Mesodermal cell (in vitro differentiated cells): ENCODE data around the gene KLF13.
A peak's percentile ranks its signal among the peaks of the same experiment; 100 is the strongest.

Experiments used
- H3K27ac ChIP-seq: 2 replicates; pipeline ENCODE4 v1.7.0; 2013; ENCODE audit warnings: mild to moderate bottlenecking, low read depth, low read length, moderate library complexity; ENCODE audit not compliant: severe bottlenecking
- H3K36me3 ChIP-seq: 2 replicates; pipeline ENCODE4 v1.7.1; 2013; ENCODE audit warnings: mild to moderate bottlenecking, low read length, moderate library complexity; ENCODE audit not compliant: control insufficient read depth, insufficient read depth
- H3K4me1 ChIP-seq: one replicate; pipeline ENCODE4 v1.7.1; 2013; ENCODE audit warnings: mild to moderate bottlenecking, low read length; ENCODE audit not compliant: insufficient read depth, control insufficient read depth, poor library complexity, severe bottlenecking
- H3K4me3 ChIP-seq: 2 replicates; pipeline ENCODE4 v1.7.0; 2013; ENCODE audit warnings: low read length, control low read depth, mild to moderate bottlenecking; ENCODE audit not compliant: insufficient read depth, poor library complexity, severe bottlenecking; ENCODE audit errors: extremely low read depth
- H3K9me3 ChIP-seq: 2 replicates; pipeline ENCODE4 v1.7.1; 2013; ENCODE audit warnings: mild to moderate bottlenecking, low read length, moderate library complexity; ENCODE audit not compliant: control insufficient read depth
- WGBS, 2 experiments: methylation state at CpG; one replicate each; pipeline ENCODE4 v1.1.5; 2013; ENCODE audit warnings: missing lambda C conversion rate in 2 of 2; ENCODE audit not compliant: insufficient coverage in 2 of 2; 5-methylcytosine and 5-hydroxymethylcytosine counted together

The KLF13 gene

DNA sequence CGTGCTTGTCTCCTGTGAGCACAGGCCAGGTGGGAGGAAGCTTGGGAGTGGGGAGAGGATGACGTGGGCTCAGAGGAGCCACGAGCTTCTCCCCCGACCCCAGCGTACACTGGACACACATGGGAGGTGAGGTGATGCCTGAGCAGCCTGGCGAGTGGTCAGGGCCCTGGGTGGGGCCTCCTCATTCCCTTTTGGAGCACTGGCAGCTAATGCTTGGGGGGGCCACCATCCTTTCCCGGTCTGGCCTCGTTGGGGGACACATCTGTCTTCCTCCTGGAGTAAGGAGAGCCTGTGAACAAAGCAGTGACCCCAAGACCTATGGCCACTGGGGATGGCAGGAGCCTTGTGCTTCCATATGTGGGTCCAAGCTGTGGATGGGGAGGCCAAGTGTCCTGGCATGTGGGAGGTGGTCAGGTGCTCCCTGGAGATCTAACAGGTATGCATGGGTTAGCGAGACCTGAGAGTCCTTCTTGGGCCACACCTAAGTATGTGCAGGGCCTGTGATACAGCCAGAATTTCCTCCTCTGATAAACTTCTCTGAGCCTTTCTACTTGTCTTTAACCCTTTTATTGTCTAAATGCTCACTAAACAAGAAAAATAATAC is 9.5 kb downstream of the KLF13 start:
- H3K27ac ChIP-seq, result no peak overlapping the region
- peaks cover 22% of the 10 kb centered on the region for H3K4me1 ChIP-seq
- 94 to 98% methylated on average over 8 to 9 of the region's 9 CpGs for WGBS, 2 experiments
- H3K36me3 ChIP-seq, result peaks cover 11% of the 10 kb centered on the region
- no peaks in the 10 kb centered on the region for H3K9me3 ChIP-seq
- H3K4me3 ChIP-seq, result no peak overlapping the region

DNA sequence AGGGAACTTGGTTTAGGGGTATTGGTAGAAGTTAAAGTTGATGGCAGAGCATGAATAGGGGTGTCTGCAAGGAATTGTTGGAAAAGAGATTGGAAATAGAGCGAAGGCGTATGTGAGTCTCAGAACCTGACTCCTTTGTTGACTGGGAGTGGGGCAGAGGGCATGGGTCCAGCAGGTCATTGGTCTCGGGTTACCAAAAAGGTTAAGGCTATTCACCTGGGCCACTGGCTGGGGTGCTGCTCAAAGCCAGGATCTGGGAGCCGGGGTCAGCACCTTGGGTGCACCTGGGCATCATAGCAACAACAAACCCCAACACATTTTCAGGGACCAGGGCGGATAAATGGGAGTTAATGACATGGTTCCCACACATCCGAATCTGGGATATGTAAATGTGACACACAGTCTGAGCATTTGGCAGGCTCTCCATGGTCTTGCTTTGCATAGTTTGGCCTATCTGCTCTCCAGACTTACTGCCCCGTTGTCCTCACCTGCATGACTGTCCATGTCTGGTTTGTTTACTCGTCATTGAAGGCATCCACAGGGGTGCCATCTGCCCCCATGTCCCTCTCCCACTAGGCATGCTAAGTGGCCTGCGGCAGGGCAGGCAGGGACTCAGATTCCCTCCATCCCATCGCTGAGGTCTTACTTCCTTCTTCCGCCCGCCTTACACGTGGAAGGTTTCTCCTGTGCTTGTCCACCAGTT is 10.1 kb downstream of the KLF13 start:
- no peak overlapping the region for H3K27ac ChIP-seq
- WGBS, 2 experiments, result 88 to 89% methylated on average over 10 to 11 of the region's 13 CpGs

DNA sequence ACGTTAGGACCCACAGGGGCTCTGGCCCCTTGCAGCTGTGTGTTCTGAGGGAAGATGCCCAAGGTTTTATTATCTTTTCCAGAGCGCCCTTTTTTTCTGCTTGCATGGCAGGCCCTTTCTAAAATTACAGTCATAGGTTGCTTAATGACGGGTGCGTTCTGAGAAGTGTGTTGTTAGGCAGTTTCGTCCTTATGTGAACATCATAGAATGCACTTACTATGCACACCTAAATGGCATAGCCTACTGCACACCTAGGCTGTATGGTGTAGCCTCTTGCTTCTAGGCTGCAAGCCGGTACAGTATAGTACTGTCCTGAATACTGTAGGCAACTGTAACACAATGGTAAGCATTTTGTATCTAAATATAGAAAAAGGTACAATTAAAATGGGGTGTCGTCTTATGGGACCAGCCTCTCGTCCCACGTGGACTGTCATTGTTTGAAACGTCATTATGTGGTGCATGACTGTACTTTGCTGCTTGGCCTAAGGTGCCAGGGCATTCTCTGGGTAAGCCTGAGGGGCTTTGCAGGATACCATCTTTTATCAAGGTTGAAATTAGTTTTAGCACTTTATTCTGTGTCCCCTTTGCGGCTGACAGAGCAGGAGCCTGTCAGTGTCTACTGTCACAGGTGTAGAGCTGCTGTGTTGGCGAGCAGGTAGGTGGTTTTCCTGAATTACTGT is 10.9 kb downstream of the KLF13 start:
- Histone ChIP-seq H3K4me3 (no peak overlapping the region), H3K27ac (no peak overlapping the region), H3K36me3 (peaks cover 10% of the 10 kb centered on the region), H3K9me3 (no peaks in the 10 kb centered on the region), H3K4me1 (peaks cover 24% of the 10 kb centered on the region)
- 94% methylated on average over 6 to 11 of the region's 12 CpGs for WGBS, 2 experiments

More for the DNA sequence above, 10.1 kb downstream of the KLF13 start:
- H3K9me3 ChIP-seq, result no peaks in the 10 kb centered on the region
- H3K4me3 ChIP-seq, result no peak overlapping the region
- peaks cover 10% of the 10 kb centered on the region for H3K36me3 ChIP-seq
- H3K4me1 ChIP-seq, result peaks cover 23% of the 10 kb centered on the region

DNA sequence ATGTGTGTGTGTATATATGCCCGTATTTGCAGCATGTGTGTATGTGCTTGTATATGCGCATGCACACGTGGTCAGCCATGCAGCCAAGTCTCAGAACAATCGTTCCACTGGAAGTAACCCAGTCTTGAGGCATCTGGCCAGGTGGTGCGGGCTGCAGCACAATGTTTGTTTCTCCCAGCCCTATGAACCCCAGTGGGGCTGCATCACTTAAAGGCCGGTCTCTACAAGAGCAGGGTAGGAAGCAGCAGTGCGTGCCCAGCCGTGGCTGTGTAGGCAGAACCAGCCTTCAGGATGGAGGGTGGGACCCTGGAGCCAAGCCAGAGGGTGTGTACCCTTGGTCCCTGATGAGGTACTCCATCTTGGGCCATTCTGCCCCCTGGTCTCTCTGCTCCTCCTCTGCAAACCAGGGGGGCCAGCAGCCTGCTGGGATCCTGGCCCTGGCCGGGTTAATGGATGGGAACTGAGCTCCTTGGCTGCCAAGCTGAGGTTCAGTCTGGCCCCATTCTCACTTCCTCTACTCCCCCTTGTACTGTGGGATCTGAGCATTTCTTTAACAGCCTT is 11.8 kb downstream of the KLF13 start:
- peaks cover 10% of the 10 kb centered on the region for H3K36me3 ChIP-seq
- no peak overlapping the region for H3K4me3 ChIP-seq
- H3K27ac ChIP-seq, result peak overlapping the region; percentile 36
- WGBS, 2 experiments, result 95 to 97% methylated on average over 8 to 9 of the region's 9 CpGs
- H3K4me1 ChIP-seq, result peaks cover 29% of the 10 kb centered on the region
- no peaks in the 10 kb centered on the region for H3K9me3 ChIP-seq

DNA sequence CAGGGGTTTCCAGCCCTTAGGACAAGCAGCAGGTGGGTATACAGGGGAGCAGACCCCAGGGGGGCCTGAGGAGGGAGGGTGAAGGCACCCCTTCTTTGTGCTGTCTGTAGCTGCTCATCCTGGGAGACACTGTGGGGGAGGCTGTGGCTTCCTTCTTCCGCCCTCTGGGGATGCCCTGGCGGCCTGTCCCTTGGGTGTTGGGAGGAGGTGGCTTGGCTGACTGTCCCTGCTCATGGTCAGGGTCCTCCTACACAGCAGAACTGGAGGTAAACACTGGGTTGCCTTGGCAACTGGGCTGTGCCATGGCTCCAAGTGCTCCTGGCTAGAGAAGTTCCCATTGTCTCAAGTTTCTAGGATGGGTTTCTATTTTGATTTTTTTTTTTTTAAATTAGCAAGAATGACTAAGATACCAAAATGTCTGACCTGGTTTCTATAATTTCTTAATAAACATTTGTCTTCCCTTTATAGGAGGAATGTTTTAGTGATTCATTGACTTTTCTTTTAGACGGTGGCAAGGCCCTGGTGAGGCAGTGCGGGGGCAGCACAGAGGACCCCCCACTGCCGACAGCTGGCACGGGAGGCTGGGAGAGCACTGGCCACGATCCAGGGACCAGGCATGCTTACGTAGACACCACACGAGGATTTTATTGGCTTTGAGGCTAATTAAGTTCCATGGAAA is 12.4 kb downstream of the KLF13 start:
- 91 to 97% methylated on average over 7 to 8 of the region's 9 CpGs for WGBS, 2 experiments
- H3K4me3 ChIP-seq, result no peak overlapping the region
- H3K9me3 ChIP-seq, result no peaks in the 10 kb centered on the region
- peak overlapping the region; percentile 36 for H3K27ac ChIP-seq
- peaks cover 10% of the 10 kb centered on the region for H3K36me3 ChIP-seq
- H3K4me1 ChIP-seq, result peaks cover 29% of the 10 kb centered on the region

DNA sequence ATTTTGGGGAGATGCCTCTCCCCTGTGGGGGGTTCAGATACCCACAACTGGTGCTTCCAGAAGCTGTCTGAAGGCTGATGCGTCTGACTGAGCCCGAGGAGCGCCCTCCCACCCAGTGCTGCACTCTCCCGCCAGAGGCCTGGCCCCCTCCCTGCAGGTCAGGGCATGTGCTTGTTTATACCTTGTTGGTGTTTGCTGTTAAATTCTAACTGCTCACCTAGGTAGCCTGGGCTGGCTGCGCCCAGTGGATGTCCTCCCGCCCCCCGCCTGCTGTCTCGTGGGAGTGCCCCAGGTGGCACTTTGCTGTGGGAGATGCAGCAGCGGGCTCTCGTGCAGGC is 12.9 kb downstream of the KLF13 start:
- H3K9me3 ChIP-seq, result no peaks in the 10 kb centered on the region
- 93 to 100% methylated on average over 4 to 9 of the region's 10 CpGs for WGBS, 2 experiments
- no peak overlapping the region for H3K4me3 ChIP-seq
- peaks cover 29% of the 10 kb centered on the region for H3K4me1 ChIP-seq
- H3K27ac ChIP-seq, result no peak overlapping the region
- peaks cover 10% of the 10 kb centered on the region for H3K36me3 ChIP-seq

DNA sequence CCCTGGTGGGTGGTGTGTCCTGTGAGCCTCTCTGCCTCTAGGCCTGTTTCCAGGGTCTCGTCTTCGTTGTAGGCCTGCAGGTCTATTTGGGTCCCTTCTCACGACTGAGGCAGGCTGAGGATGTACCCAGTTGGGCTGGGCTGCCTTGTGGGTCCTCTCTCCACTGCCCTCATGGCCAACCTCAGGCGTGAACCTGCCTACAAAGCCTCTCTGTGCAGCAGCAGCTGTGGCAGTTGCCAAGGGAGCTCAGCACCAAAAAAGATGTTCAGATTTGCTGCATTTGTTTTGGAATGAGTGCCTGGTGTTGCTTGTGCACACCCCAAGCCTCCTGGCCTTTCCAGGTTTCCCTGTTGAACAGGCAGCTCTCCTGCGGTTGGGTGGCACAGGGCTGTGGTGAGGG is 13.4 kb downstream of the KLF13 start:
- peaks cover 10% of the 10 kb centered on the region for H3K36me3 ChIP-seq
- H3K4me1 ChIP-seq, result peaks cover 33% of the 10 kb centered on the region
- H3K4me3 ChIP-seq, result no peak overlapping the region
- H3K9me3 ChIP-seq, result no peaks in the 10 kb centered on the region
- 93 to 100% methylated on average over 3 to 5 of the region's 5 CpGs for WGBS, 2 experiments
- no peak overlapping the region for H3K27ac ChIP-seq

DNA sequence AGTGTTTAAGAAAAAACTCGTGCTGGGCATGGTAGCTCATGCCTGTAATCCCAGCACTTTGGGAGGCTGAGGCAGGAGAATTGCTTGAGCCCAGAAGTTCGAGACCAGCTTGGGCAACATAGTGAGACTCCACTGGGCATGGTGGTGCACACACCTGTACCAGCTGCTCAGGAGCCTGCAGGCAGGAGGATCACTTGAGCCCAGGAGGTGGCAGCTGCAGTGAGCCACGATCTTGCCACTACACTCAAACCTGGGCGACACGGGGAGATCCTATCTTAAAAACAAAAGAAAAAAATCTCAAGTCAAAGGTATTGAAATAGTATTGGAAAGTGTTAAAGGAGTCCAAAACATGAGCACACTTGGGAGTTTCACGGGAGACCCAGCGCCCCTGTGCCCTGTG is 14.0 kb downstream of the KLF13 start:
- 96 to 99% methylated on average over 4 of the region's 7 CpGs for WGBS, 2 experiments

DNA sequence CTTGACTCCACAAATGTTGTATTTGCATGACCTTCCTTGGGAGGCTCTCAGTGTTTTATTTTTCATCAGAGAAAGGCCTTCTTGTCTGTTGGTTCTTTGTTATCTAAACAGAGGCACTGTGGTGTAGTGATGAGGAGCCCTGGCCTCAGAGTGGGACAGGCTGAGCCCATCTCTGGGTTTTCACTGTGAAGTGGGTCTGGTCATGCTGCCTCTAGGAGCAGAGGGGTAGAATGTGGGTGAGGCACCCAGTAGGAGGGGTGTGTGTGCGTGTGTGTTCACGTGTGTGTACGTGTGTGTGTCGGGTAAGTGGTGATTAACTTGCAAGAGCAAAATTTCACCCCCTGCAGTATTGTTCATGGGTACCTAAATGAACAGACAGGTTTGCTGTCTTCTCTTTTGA is 14.4 kb downstream of the KLF13 start:
- peaks cover 42% of the 10 kb centered on the region for H3K4me1 ChIP-seq
- H3K36me3 ChIP-seq, result peaks cover 10% of the 10 kb centered on the region
- no peak overlapping the region for H3K27ac ChIP-seq
- H3K9me3 ChIP-seq, result no peaks in the 10 kb centered on the region
- WGBS, 2 experiments, result 100% methylated on average over 4 of the region's 4 CpGs; no CpG with 5 or more reads in 1 of the 2 experiments
- H3K4me3 ChIP-seq, result no peak overlapping the region

More for the DNA sequence above, 14.0 kb downstream of the KLF13 start:
- Histone ChIP-seq H3K9me3 (no peaks in the 10 kb centered on the region), H3K36me3 (peaks cover 10% of the 10 kb centered on the region), H3K27ac (no peak overlapping the region), H3K4me1 (peaks cover 38% of the 10 kb centered on the region), H3K4me3 (no peak overlapping the region)

DNA sequence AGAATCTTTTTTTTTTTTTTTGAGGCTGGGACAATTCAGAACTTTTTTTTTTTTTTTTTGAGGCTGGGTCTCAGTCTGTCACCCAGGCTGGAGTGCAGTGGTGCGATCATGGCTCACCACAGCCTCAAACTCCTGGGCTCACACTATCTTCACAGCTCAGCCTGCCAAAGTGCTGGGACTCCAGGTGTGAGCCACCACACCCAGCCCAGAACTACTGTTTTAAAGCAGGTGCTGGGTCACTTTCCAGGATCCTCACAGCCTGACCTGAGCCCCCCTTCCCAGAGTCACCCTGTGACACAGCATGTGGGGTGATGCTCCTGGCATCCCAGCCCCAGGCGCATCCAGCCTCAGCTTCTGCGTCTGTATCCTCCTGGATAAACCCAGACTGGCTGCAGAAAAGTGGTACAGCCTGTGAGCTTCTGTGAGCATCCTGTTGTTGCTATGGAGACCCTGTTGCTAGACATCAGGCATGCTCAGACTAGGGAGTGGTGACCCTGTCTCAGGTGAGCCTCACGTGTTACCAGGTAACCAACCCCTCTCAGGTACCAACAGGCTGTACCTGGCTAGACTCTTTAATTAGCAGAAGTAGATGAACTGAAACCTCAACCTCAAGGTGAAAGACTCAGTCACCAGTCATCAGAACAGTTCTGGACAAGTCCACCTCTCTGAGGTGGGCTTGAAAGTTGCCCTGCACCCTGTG is 15.0 kb downstream of the KLF13 start:
- Histone ChIP-seq H3K9me3 (no peaks in the 10 kb centered on the region), H3K4me3 (no peak overlapping the region), H3K4me1 (peaks cover 42% of the 10 kb centered on the region), H3K27ac (no peak overlapping the region), H3K36me3 (peaks cover 10% of the 10 kb centered on the region)
- WGBS, 2 experiments, result 100% methylated on average over 1 to 3 of the region's 4 CpGs
